ENCODE data around the gene PPIA. TPM values are rescaled to one million over a fixed set of nuclear protein-coding genes. Genes with fewer than 3 reads are reported as not detected.

PPIA gene
- total and polyA plus RNA-seq, 2 donors (not counting 1 experiment from before 2014, with no cell fraction given): 807 to 1,498 TPM

DNA sequence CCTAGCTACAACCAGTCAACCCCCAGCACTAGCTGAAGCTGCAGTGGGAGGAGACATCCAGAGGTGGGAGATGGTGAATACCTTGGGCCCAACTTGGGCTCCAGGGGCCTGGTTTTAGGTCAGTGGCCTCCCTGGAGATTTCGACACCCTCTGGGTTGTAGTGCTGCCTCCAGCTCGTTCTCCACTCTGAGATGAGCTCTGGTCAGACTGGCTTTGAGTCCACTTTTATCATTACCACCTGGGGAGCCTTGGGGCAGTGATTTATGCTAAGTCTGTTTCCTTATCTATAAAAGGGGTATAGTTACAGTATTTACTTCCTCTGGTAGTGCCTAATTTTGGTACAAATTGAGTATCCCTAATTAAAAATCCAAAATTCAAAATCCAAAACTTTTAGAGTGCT lies 22.8 kb downstream of the PPIA start:
- no peak overlapping the region for H3K4me3 ChIP-seq (ENCODE audit: control extremely low read depth in 1 of 5, extremely low read depth in 1 of 5, insufficient read depth in 1 of 5, low read depth in 2 of 5, low read length in 4 of 5)
- H3K36me3 ChIP-seq (replicated peaks in 1 of 2; ENCODE audit: control extremely low read depth in 1 of 2, control insufficient read depth in 1 of 2, extremely low read depth in 1 of 2, insufficient read depth in 2 of 2, low read length in 1 of 2): no peaks in the 10 kb centered on the region
- Mint-ChIP-seq H3K27me3 (no peaks in the 10 kb centered on the region), H3K4me3 (no peak overlapping the region), H3K27ac (no peak overlapping the region), H3K4me1 (no peaks in the 10 kb centered on the region), H3K9me3 (ENCODE audit: insufficient read depth) (no peaks in the 10 kb centered on the region)
- ATAC-seq (ENCODE audit: low read depth) (no peak), DNase-seq (no peak)
- CTCF ChIA-PET: no interaction called here
- intact Hi-C loops (cut with micrococcal nuclease): no loop called here
- H3K27me3 ChIP-seq (replicated peaks in 1 of 4; ENCODE audit: control extremely low read depth in 1 of 4, control insufficient read depth in 3 of 4, insufficient read depth in 4 of 4, low read length in 3 of 4): no peaks in the 10 kb centered on the region
- WGBS (ENCODE audit: insufficient coverage): 92% methylated on average over 2 of the region's 2 CpGs
- POLR2A ChIA-PET: interaction anchor here (0.6 kb wide), 1 partner anchor 82 kb away, joined by 3 read pairs; no protein-coding TSS in a partner anchor
- H3K79me2 ChIP-seq (ENCODE audit: control insufficient read depth, insufficient read depth, low read length): no peaks in the 10 kb centered on the region
- H3K9me3 ChIP-seq (ENCODE audit: control extremely low read depth in 1 of 3, control insufficient read depth in 2 of 3, insufficient read depth in 1 of 3, low read length in 2 of 3): no peaks in the 10 kb centered on the region
- no peak overlapping the region for H2AFZ ChIP-seq (ENCODE audit: insufficient read depth, low read depth, low read length, poor library complexity, severe bottlenecking)
- no peaks in the 10 kb centered on the region for H3K4me1 ChIP-seq (ENCODE audit: control insufficient read depth in 2 of 2, insufficient read depth in 2 of 2, low read length in 2 of 2)
- H3K4me2 ChIP-seq (replicated peaks; ENCODE audit: low read depth, low read length, poor library complexity, severe bottlenecking): no peak overlapping the region
- TF ChIP-seq, protein P1, sequence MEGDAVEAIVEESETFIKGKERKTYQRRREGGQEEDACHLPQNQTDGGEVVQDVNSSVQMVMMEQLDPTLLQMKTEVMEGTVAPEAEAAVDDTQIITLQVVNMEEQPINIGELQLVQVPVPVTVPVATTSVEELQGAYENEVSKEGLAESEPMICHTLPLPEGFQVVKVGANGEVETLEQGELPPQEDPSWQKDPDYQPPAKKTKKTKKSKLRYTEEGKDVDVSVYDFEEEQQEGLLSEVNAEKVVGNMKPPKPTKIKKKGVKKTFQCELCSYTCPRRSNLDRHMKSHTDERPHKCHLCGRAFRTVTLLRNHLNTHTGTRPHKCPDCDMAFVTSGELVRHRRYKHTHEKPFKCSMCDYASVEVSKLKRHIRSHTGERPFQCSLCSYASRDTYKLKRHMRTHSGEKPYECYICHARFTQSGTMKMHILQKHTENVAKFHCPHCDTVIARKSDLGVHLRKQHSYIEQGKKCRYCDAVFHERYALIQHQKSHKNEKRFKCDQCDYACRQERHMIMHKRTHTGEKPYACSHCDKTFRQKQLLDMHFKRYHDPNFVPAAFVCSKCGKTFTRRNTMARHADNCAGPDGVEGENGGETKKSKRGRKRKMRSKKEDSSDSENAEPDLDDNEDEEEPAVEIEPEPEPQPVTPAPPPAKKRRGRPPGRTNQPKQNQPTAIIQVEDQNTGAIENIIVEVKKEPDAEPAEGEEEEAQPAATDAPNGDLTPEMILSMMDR (IDR thresholded peaks at IDR 0.05): no peak
- H3K9ac ChIP-seq (ENCODE audit: low read length): no peak overlapping the region
- no peaks in the 10 kb centered on the region for H4K20me1 ChIP-seq (ENCODE audit: control insufficient read depth, insufficient read depth, low read length, poor library complexity, severe bottlenecking)
- no peak overlapping the region for H3K27ac ChIP-seq (ENCODE audit: low read length in 2 of 2)

DNA sequence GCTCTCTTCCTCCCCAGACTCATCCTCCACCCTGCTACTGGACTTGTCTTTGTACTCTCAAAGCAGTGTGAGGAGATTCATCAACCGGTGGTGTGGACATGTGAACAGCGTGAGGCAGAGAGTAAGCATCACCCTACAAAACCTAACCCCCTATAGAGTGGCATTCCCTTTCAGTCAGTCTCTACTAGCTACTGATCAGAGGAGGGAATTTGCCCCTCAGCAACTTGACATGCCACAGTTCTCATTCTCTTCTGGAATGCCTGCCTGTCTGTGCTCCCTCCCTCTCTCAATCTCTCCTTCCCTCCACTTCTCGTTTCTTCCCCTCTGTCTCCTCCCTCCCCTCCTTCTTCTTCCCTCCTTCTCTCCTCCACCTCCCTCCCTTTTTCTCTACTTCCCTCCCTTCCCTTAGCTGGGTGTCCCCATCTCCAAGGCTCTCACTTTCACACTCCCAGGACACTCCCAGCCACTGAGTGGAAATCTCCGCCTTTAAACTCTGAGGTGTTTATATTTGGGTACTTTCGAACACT lies 26.8 kb downstream of the PPIA start:
- no peaks in the 10 kb centered on the region for H3K27me3 Mint-ChIP-seq
- Histone ChIP-seq H3K4me1 (ENCODE audit: control insufficient read depth in 2 of 2, insufficient read depth in 2 of 2, low read length in 2 of 2) (no peaks in the 10 kb centered on the region), H3K4me3 (ENCODE audit: control extremely low read depth in 1 of 5, extremely low read depth in 1 of 5, insufficient read depth in 1 of 5, low read depth in 2 of 5, low read length in 4 of 5) (no peak overlapping the region), H3K79me2 (ENCODE audit: control insufficient read depth, insufficient read depth, low read length) (no peaks in the 10 kb centered on the region), H3K9ac (ENCODE audit: low read length) (no peak overlapping the region), H3K36me3 (replicated peaks in 1 of 2; ENCODE audit: control extremely low read depth in 1 of 2, control insufficient read depth in 1 of 2, extremely low read depth in 1 of 2, insufficient read depth in 2 of 2, low read length in 1 of 2) (peaks cover 0 to 4% of the 10 kb centered on the region in 2 experiments), H3K27ac (ENCODE audit: low read length in 2 of 2) (no peak overlapping the region), H3K9me3 (ENCODE audit: control extremely low read depth in 1 of 3, control insufficient read depth in 2 of 3, insufficient read depth in 1 of 3, low read length in 2 of 3) (no peaks in the 10 kb centered on the region), H3K4me2 (replicated peaks; ENCODE audit: low read depth, low read length, poor library complexity, severe bottlenecking) (no peak overlapping the region), H2AFZ (ENCODE audit: insufficient read depth, low read depth, low read length, poor library complexity, severe bottlenecking) (no peak overlapping the region), H3K27me3 (replicated peaks in 1 of 4; ENCODE audit: control extremely low read depth in 1 of 4, control insufficient read depth in 3 of 4, insufficient read depth in 4 of 4, low read length in 3 of 4) (no peaks in the 10 kb centered on the region), H4K20me1 (ENCODE audit: control insufficient read depth, insufficient read depth, low read length, poor library complexity, severe bottlenecking) (no peaks in the 10 kb centered on the region)
- intact Hi-C loops (cut with micrococcal nuclease): no loop called here
- H3K4me3 Mint-ChIP-seq: no peak overlapping the region
- ATAC-seq (ENCODE audit: low read depth) (no peak), DNase-seq (no peak)
- no peak for TF ChIP-seq EZH2 (IDR thresholded peaks at IDR 0.05; ENCODE audit: borderline replicate concordance, insufficient read depth, low read depth, low read length, poor library complexity, severe bottlenecking)
- TF ChIP-seq, protein P1 (IDR thresholded peaks at IDR 0.05): no peak
- CTCF ChIA-PET: interaction anchor here (1.0 kb wide), 1 partner anchor 24 kb away, joined by 3 read pairs; no protein-coding TSS in a partner anchor
- no peaks in the 10 kb centered on the region for H3K9me3 Mint-ChIP-seq (ENCODE audit: insufficient read depth)
- WGBS (ENCODE audit: insufficient coverage): 88% methylated on average over 3 of the region's 5 CpGs
- H3K4me1 Mint-ChIP-seq: no peaks in the 10 kb centered on the region
- peak overlapping the region; percentile 10 for H3K27ac Mint-ChIP-seq
- POLR2A ChIA-PET: interaction anchor here (1.2 kb wide), 1 partner anchor 25 kb away, joined by 3 read pairs; the partner anchor contains the start of gene H2AZ2

Measured in B cell (primary cell).